Measurements from ENCODE around the gene RAPGEF2.

- TF ChIP-seq POLR2A (IDR thresholded peaks at IDR 0.05) (no peak), CTCF (IDR thresholded peaks at IDR 0.05) (no peak)
Measured at GRCh38 chr4:159210975-159211374, 108.1 kb downstream of the RAPGEF2 start.
